GM12872 (cell line): ENCODE measurements around the gene LMF1.

Experiments used
- TF ChIP-seq, protein P1 (sequence below): IDR thresholded peaks from 3 replicates; pipeline ENCODE4 v1.5.1; 2011; ENCODE audit warnings: low read depth, mild to moderate bottlenecking, low read length, moderate library complexity; ENCODE audit not compliant: insufficient read depth

The LMF1 gene

DNA sequence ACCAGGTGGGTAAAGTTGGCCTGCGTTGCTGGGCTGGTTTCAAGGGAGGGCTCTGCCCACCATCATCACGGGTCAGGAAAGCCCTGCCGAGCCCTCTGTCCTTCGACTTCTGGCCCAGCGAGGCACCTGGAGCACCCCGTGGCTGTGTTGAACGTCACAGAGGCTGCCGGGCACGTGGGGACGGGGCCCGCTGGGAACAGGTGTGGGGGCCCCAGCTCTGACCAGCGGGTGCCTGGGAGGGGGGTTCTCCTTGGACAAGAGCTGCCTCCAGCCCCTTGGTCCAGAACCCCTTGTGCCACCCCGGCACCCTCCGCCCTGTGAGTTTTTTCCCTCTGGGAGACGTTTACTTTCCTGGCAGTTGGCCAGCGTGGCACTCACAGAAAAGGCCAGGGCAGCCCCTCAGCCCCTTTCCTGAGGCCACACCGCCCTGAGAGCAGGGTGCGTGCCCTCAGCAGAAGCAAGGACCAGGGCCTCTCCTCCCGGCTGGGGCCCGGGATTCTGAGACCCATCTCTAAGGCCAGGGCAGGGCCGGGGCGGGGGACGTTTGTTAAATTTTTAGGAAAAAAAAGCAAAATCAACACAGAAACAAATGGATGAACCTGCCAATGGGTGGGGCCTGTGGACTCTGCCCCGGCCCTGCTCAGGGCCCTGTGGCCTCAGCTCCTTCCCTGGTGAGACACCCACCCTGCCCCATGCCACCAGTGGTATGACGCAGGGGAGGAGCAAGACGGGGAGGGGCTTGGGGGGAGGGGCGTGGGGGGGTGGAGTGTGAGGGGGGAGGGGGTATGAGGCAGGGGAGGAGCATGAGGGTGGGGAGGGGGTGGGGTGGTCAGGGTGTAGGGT is 139.0 kb downstream of the LMF1 start:
- TF ChIP-seq, protein P1, sequence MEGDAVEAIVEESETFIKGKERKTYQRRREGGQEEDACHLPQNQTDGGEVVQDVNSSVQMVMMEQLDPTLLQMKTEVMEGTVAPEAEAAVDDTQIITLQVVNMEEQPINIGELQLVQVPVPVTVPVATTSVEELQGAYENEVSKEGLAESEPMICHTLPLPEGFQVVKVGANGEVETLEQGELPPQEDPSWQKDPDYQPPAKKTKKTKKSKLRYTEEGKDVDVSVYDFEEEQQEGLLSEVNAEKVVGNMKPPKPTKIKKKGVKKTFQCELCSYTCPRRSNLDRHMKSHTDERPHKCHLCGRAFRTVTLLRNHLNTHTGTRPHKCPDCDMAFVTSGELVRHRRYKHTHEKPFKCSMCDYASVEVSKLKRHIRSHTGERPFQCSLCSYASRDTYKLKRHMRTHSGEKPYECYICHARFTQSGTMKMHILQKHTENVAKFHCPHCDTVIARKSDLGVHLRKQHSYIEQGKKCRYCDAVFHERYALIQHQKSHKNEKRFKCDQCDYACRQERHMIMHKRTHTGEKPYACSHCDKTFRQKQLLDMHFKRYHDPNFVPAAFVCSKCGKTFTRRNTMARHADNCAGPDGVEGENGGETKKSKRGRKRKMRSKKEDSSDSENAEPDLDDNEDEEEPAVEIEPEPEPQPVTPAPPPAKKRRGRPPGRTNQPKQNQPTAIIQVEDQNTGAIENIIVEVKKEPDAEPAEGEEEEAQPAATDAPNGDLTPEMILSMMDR: no peak

DNA sequence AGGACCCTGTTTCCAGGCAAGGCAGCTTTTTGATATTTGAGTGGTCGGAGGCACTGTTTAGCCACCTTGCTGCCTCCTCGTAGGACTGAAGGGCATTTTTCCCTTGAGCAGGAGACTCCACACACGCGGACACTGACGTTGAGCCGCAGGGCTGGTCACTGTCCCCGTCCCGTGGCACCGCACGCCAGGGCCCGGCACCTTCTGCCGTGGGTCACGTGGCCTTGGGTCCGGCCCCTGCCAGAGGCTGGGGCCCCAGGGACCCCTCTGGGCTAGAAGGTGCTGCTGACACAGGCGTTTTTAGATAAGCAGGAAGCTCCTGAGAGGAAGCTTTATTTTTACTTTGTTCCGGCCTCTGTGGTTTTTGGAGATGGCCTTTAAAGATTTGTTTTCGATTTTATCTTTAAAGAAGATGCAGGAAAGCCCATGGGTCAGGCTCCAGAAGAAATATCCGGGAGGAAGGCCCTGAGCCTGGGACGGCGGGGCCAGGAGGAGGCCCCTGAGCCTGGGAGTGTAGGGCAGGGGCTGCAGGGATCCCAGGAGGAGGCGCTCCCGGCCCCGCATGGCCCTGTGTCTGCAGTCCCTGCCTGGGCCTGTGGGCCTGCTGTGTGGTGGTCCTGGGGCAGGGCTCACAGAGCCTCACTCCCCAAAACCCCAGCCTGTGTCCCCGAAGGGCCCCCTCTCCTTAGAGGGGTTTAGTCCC is 139.8 kb downstream of the LMF1 start:
- TF ChIP-seq, protein P1: no peak

DNA sequence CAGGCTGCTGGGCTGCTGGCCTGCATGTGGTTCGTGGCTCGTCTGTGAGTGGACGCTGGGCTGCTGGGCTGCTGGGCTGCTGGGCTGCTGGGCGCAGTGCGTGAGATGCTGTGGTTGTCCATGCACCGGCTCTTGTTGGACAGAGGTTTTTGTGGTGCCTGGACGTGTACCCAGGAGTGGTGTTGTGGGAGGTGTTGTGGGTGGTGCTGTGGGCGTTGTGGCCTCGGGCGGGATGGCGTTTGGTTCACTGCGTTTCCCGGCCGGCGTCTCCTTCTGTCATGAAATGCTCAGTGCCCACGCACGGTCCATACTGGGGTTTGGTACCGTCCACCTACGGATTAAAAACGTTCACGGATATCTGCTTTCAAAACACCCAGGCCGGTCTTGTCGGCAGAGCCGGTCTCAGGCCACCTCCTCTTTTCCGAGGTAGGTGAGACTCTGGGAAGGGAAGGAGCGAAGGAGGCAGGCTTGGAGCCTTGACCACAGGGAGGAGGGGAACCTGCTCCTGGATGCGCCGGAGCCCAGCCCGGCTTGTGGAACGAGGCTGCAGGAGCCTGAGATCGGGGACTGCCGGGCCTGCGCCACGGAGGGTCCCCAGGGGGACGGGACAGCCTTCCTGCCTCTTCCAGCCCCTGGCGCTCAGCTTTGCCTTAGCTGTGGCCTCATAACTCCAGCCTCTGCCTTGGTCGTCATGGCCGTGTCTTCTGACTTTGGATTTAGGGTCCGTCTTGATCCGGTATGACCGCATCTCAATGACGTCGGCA is 140.5 kb downstream of the LMF1 start:
- TF ChIP-seq, protein P1: no peak

DNA sequence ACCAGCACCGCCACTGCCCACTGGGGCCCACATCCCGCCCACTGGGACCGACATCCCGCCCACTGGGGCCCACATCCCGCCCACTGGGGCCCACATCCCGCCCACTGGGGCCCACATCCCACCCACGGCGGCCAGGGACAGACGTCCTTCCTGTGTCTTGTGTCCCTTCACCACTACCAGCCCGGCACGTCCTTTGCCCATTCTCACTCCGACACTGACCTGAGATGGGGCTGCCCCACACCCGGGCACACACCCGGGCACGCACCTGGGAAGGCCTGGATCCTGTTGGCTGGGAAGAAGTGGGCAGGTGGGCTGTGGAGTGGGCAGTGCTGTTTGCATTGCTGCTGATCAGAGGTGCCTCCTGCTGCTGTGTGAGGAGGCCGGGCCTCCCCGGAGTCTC is 141.9 kb downstream of the LMF1 start:
- TF ChIP-seq, protein P1: no peak

DNA sequence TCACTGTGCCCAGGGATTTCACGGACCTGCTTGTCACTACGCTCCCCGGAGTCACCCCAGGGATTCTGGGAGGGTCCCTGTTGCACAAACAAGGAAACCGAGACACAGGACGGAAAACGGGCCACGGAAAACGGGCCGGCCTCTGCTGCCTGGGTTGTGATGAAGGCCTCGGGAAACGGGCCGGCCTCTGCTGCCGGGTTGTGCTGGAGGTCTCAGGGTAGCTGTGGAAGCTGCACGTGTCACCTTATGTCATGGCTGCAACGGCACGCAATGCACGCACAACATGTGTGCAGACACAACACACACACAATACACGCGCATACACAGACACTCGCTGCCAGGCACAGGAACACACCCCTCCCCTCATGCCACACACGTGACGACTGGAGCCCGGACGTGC is 143.3 kb downstream of the LMF1 start:
- TF ChIP-seq, protein P1: no peak

DNA sequence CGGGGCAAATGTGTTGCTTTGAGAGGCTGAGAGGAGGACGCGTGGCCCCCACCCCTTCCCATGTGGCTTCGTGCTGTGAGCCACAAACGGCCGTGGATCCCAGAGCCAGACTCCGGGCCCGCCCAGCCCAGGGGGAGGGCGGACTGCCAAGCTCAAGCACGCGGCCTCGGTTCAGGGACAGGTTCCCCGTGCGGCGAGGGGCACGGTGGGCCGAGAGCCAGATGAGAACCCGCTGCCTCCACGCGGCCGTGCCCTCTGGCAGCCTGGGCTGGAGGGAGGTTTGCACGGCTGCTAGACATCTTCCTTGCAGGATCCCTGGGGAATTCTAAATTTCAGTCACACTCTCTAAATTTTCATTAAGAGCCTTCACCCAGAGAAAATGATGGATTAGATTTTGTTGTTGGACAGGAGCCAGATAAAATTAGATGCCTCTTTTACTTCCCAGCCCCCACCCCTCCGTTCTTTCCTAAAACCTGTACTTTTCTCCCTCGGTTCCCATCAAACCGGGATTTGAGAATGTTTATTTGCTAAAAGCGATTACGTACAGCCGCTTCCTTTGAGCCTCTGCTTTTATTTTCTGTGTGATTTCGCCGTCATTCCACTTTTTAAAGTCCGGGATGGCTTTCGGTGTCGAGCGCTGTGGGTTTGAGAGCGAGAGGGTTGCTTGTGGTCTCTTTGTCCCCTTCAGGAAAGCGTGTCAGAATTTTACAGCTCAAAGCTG is 145.3 kb downstream of the LMF1 start:
- TF ChIP-seq, protein P1: no peak
